ENCODE data around the gene TNFSF8.
A peak's percentile ranks its signal among the peaks of the same experiment; 100 is the strongest.

The TNFSF8 gene, protein sequence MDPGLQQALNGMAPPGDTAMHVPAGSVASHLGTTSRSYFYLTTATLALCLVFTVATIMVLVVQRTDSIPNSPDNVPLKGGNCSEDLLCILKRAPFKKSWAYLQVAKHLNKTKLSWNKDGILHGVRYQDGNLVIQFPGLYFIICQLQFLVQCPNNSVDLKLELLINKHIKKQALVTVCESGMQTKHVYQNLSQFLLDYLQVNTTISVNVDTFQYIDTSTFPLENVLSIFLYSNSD

GRCh38 chr9:114930056-114930812 lies at the start of gene TNFSF8:
TNFSF8 (minus strand) TSS chr9:114930591; CDS start chr9:114930303, 288 bp downstream.
- no peak for DNase-seq

DNA sequence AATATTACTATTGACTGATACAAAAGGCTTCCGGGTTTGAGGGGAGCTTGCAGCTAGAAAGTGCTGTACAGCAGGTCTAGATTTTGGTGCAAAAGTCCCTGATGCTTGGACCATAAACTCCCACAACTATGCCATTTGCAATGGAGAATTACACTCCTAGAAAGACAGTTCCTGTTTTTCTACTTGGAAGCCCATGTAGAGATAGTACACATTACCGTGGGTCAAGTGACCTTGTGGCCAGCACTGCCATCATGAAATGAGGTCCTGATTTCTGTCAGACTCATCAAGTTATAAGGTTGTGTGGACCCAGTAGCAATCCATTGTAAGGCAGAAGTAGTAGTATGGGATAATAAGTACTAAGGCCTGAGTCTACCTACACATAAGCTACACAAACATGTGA lies 42.8 kb upstream of the TNFSF8 start:
- DNase-seq = no peak

- DNase-seq = no peak
Observed at GRCh38 chr9:114972510-114973136, 42.2 kb upstream of the TNFSF8 start.

DNA sequence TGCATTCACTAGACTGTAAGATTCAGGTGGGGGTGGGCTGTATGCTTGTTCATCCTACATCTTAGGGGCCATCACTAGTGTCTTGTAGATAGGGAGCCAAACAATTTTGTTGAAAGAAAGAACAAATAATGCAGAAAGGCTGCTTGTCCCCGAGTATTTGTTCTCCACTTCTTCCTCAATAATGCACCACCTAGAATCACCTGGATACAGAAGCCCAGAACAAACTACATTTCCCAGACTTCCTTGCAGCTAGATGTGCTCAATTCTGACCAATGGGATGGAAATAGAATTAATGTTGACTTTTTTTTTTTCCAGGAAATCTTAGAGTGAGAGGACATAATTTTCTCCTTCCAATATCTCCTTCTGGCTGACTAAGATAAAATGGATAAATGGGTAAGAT lies 38.9 kb upstream of the TNFSF8 start:
- peak; percentile 20 for DNase-seq

DNA sequence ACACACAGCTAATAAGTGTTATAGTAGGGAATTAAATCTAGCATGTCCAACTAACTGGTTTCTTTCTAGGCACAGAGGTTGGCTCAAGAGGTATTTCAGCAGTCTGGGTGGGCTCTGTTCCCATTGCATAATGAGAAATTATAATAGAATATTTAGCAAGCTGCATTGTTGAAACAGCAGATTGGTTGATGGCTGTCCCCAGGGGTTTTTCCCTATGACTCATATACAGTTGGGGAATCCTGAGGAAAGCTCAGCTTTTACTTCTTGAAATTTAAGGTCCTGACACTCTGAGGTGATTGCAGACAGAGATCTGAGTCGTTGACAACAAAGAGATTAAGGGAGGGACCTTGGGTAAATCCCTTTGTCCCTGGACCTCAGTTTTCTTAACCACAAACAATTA lies 38.3 kb upstream of the TNFSF8 start:
- DNase-seq = peak; percentile 80

GRCh38 chr9:114965564-114965963 lies 35.2 kb upstream of the TNFSF8 start:
- no peak for DNase-seq

- DNase-seq = no peak
Observed at GRCh38 chr9:114962809-114963208, 32.4 kb upstream of the TNFSF8 start.

DNA sequence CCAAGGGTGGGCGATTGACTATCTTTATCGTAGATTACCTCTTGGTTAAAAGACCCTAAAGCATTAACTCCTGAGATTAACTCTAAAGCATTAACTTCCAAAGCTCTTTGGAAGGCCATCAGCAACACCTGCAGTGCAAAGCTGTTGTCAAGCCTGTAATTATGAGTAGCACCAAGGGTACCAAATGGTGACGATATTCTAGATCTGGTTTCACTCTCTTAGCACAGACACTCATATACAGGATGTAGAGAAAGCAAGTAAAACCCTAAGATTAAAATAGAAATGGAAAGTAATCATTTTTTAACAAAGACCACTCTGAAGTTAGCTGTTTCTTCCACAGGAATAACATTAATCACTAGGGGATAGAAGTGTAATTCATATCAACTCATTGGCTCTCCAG lies 29.9 kb upstream of the TNFSF8 start:
- no peak for DNase-seq

- no peak for DNase-seq
Observed at GRCh38 chr9:114958844-114959235, 28.4 kb upstream of the TNFSF8 start.

GRCh38 chr9:114958021-114958843 lies 27.8 kb upstream of the TNFSF8 start:
- DNase-seq = no peak

DNA sequence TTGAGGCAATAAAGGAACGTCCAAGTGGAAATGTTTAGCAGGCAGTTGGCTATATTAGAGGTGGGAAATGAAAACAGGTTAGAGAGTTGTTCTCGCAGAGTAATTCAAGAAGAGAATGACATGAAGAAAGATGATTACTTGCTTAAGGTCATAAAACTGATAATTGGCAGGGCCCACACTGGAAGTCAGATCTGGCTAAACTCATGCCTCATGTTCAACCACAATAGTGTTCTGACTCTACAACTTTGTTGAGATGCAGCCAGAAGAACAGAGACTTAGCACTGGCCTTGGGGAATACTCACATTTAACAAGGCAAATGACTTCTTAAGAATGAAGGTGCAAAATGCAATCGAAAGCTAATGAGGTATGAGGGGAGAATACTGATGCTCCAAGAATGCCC lies 27.2 kb upstream of the TNFSF8 start:
- no peak for DNase-seq

DNA sequence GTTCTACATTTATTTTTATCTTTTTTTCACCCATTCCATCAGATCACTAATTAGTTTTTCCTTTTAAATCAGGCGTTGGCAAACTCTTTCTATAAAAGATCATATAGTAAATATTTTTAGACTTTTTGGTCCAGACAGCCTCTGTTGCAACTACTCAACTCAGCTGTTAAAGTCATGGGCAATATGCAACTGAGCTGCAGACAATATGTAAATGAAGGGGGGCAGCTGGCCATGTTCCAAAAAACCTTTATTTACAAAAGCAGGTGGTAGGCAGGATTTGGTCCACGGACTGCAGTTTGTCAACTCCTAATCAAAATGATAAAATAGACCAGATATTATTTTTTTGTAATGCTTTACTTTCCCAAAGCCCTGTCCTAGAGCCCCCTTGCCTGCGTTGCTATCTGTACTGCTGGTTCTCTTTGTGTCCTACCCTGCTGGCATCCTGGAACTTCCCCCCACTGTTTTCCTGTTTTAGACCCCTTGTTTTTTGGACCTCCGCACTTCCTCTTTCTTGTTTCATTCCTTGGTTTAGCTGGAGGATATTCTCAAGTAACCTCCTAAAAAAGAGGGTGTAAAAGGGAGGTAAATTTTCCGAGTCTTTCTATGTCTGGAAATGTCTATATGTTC lies 24.7 kb upstream of the TNFSF8 start:
- peak; percentile 54 for DNase-seq

DNA sequence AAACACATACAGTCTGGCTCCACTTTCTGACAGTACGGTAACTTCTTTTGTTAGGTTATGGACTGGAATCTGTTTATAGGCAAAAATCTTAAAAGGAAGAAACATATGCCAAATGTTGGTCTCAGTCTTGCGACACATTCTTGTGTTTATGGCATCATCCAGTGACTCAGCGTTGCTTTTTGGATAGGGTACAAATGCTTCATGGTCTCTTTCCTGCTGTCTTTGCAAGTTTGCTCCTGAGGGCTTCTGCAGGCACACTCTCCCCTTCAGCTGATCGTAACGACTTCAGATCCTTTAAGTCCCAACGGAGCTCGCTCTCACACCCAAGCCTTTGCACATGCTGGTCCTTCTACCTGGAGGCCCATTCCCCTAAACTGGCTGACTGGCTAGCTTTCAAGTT lies 23.6 kb upstream of the TNFSF8 start:
- DNase-seq = peak; percentile 37

GRCh38 chr9:114953046-114953445 lies 22.7 kb upstream of the TNFSF8 start:
- no peak for DNase-seq

DNA sequence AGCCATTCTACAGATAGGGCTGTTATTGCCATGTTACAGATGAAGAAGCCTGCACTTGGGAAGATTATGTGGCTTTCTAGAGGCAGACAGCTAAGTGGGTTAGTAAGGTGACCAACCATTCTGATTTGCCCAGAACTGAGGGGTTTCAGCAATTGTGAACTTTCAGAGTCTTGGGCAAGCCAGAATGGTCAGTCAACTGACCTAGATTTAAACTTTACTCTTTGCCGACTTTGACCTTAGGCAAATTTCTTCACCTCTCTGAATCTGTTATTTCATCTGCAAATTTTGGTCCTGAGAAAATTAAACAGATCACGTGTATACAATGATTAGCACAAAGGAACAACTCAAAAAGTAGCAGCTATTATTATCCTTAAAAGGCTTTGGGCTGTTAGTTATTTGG lies 20.4 kb upstream of the TNFSF8 start:
- no peak for DNase-seq

DNA sequence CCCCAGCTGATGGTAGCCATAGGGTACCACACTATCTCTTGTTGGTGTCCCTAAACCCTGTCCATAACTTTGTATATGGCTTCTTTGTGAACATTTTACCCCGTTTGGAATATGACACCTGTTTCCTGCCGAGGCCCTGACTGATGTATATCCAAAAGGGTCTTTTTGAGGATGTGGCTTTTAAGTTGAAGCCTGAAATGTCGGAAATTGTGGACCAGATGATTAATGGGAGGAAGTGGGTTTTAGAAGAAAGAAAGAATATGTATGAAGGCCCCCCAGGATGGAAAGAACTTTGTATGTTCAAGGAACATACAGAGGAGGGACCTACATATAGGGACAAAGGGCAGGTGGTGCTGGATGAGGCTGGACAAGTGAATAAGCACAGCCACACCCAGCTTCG lies 16.7 kb upstream of the TNFSF8 start:
- DNase-seq = no peak

- no peak for DNase-seq
Observed at GRCh38 chr9:114945616-114946412, 15.4 kb upstream of the TNFSF8 start.

- no peak for DNase-seq
Observed at GRCh38 chr9:114941376-114941775, 11.0 kb upstream of the TNFSF8 start.

- no peak for DNase-seq
Observed at GRCh38 chr9:114938687-114939575, 8.5 kb upstream of the TNFSF8 start.

GRCh38 chr9:114937516-114937915 lies 7.1 kb upstream of the TNFSF8 start:
- no peak for DNase-seq

GRCh38 chr9:114936581-114936980 lies 6.2 kb upstream of the TNFSF8 start:
- DNase-seq = no peak

All from DMS79 treated with DMSO at 0.1 percent for 48 hours (cell line).